Vagina (tissue), 2 donors: ENCODE data around the gene ITM2A. TPM values are rescaled to one million over a fixed set of nuclear protein-coding genes. Genes with fewer than 3 reads are reported as not detected.

Experiments used
- DNase-seq, 2 donors: peaks; one replicate each; pipeline ENCODE4 v3.0.0-alpha.2; 2017; ENCODE audit errors: extremely low spot score in 2 of 2
- H3K27ac ChIP-seq: fragments of 200-600 bp; sonication (generic); one replicate; pipeline ENCODE4 v1.5.1; 2019
- H3K27me3 ChIP-seq: fragments of 200-600 bp; sonication (generic); one replicate; pipeline ENCODE4 v1.5.1; 2019
- H3K36me3 ChIP-seq, 2 donors: fragments of 200-600 bp; sonication (generic); one replicate each; pipeline ENCODE4 v1.5.1; 2017 to 2019
- H3K4me1 ChIP-seq: fragments of 200-600 bp; sonication (generic); one replicate; pipeline ENCODE4 v1.5.1; 2019
- H3K4me3 ChIP-seq, 2 donors: fragments of 200-600 bp; sonication (generic); 1 replicate in 1 of 2; 2 replicates in 1 of 2; pipeline ENCODE4 v1.5.1; 2016 to 2019
- H3K9me3 ChIP-seq: fragments of 200-600 bp; sonication (generic); one replicate; pipeline ENCODE4 v1.5.1; 2019
- CTCF ChIP-seq, 3 experiments: fragments of 450-650 bp in 2 of 3; fragments of 200-600 bp in 1 of 3; sonication (generic) in 1 of 3; IDR thresholded peaks; one replicate each; pipeline ENCODE4 v1.5.1; 2017 to 2019; ENCODE audit warnings: antibody characterized with exemption in 3 of 3, mild to moderate bottlenecking in 2 of 3, moderate library complexity in 2 of 3
- POLR2A ChIP-seq, 2 donors: fragments of 450-650 bp; IDR thresholded peaks; one replicate each; pipeline ENCODE4 v1.6.1; 2017; ENCODE audit warnings: antibody characterized with exemption in 2 of 2, mild to moderate bottlenecking in 2 of 2, moderate library complexity in 2 of 2
- POLR2AphosphoS5 ChIP-seq, 2 donors: sonication (generic); formaldehyde crosslinking; IDR thresholded peaks; one replicate each; pipeline ENCODE4 v1.9.0; 2017; ENCODE audit warnings: antibody characterized with exemption in 2 of 2, mild to moderate bottlenecking in 2 of 2, low read depth in 1 of 2; ENCODE audit not compliant: insufficient read depth in 1 of 2
- intact Hi-C: fragments of 100-400 bp; cut with DNase I; formaldehyde crosslinking; loops from one replicate; pipeline ENCODE4 v1.15.1; 2023
- total RNA-seq: library from RNA; depleted of rRNA; stranded (reverse); fragments of >200 nt; gene quantifications from one replicate; pipeline ENCODE4 v1.2.3, GENCODE V29; 2016

The ITM2A gene
- 89.4 TPM for total RNA-seq

- no peaks in the 10 kb centered on the region for H3K9me3 ChIP-seq
- DNase-seq: peak in 1 of 2 donors; percentile 84
- intact Hi-C loops: no loop called here
- no peaks in the 10 kb centered on the region for H3K36me3 ChIP-seq
- H3K27me3 ChIP-seq: no peaks in the 10 kb centered on the region
- no peaks in the 10 kb centered on the region for H3K4me1 ChIP-seq
- H3K4me3 ChIP-seq: peak within 1 kb of the TSS; percentile 32 to 43
- TF ChIP-seq POLR2A (IDR thresholded peaks at IDR 0.05) (no peak), POLR2AphosphoS5 (IDR thresholded peaks at IDR 0.05; ENCODE audit: insufficient read depth in 1 of 2, low read depth in 1 of 2) (peak in 1 of 2 donors; percentile 44)
- peak within 1 kb of the TSS; percentile 50 for H3K27ac ChIP-seq
These were observed at the start of gene ITM2A for GRCh38 chrX:79366873-79367749. Gene ITM2A (minus strand): TSS chrX:79367334. CDS start chrX:79367215, 119 bp downstream.

DNA sequence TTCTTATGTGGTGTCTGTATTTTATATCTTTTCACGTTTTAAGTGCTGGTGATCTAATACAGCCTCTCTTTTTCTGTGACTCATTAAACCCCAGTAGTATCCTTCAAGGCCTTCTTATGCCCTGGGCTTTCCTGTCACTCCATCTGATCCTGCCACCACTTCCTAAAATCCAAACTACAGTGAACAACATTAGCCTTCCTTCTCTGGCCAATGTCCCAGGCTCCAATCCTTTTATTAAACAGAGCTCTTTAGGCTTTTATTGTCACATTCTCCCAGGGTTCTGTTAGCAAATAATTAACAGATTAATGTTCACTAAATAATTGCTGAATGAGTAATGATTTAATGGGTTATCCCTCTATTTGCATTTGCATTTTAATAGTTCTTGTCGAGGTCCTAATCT lies 47.9 kb upstream of the ITM2A start:
- Histone ChIP-seq H3K36me3 (no peaks in the 10 kb centered on the region), H3K4me3 (no peak overlapping the region), H3K4me1 (no peaks in the 10 kb centered on the region), H3K27ac (no peak overlapping the region), H3K27me3 (no peaks in the 10 kb centered on the region), H3K9me3 (no peaks in the 10 kb centered on the region)
- intact Hi-C loops: no loop called here
- TF ChIP-seq CTCF (IDR thresholded peaks at IDR 0.05) (no peak), POLR2A (IDR thresholded peaks at IDR 0.05) (no peak), POLR2AphosphoS5 (IDR thresholded peaks at IDR 0.05; ENCODE audit: insufficient read depth in 1 of 2, low read depth in 1 of 2) (no peak)
- no peak for DNase-seq

DNA sequence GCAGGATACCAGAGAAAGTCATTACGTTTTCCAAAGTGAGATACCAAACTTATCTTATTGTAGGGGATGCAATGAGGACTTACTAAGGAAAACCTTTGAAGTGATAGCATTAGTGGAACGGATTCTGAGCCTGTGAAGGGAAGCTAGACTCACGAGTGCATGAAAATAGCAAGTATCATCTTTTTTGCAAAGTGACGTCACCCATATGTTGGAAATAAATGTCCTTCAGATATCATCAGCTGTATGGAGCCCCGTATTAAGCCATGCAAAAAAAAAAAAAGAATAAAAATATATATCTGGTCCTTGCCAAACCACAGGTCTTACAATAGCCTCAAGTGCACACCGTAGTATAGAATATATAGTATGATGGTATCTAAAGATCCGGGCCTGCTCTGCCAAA lies 46.8 kb upstream of the ITM2A start:
- Histone ChIP-seq H3K36me3 (no peaks in the 10 kb centered on the region), H3K27ac (no peak overlapping the region), H3K4me1 (no peaks in the 10 kb centered on the region), H3K27me3 (no peaks in the 10 kb centered on the region), H3K4me3 (no peak overlapping the region), H3K9me3 (no peaks in the 10 kb centered on the region)
- TF ChIP-seq POLR2A (IDR thresholded peaks at IDR 0.05) (no peak), POLR2AphosphoS5 (IDR thresholded peaks at IDR 0.05; ENCODE audit: insufficient read depth in 1 of 2, low read depth in 1 of 2) (no peak), CTCF (IDR thresholded peaks at IDR 0.05) (no peak)
- intact Hi-C loops: no loop called here
- DNase-seq: no peak

- DNase-seq: no peak
- no peak overlapping the region for H3K4me3 ChIP-seq
These were observed 45.8 kb upstream of the ITM2A start for GRCh38 chrX:79412972-79413371.

GRCh38 chrX:79412166-79412565 lies 45.0 kb upstream of the ITM2A start:
- Histone ChIP-seq H3K27ac (no peak overlapping the region), H3K4me3 (no peak overlapping the region), H3K36me3 (no peaks in the 10 kb centered on the region), H3K9me3 (no peaks in the 10 kb centered on the region), H3K27me3 (no peaks in the 10 kb centered on the region), H3K4me1 (no peaks in the 10 kb centered on the region)
- DNase-seq: no peak
- TF ChIP-seq POLR2AphosphoS5 (IDR thresholded peaks at IDR 0.05; ENCODE audit: insufficient read depth in 1 of 2, low read depth in 1 of 2): no peak
- no peak for TF ChIP-seq CTCF (IDR thresholded peaks at IDR 0.05)
- no peak for TF ChIP-seq POLR2A (IDR thresholded peaks at IDR 0.05)
- intact Hi-C loops: no loop called here

More at GRCh38 chrX:79412972-79413371, 45.8 kb upstream of the ITM2A start:
- TF ChIP-seq CTCF (IDR thresholded peaks at IDR 0.05) (peak in 1 of 3 experiments; percentile 32), POLR2A (IDR thresholded peaks at IDR 0.05) (no peak), POLR2AphosphoS5 (IDR thresholded peaks at IDR 0.05; ENCODE audit: insufficient read depth in 1 of 2, low read depth in 1 of 2) (no peak)
- Histone ChIP-seq H3K4me1 (no peaks in the 10 kb centered on the region), H3K27me3 (no peaks in the 10 kb centered on the region), H3K36me3 (no peaks in the 10 kb centered on the region), H3K9me3 (no peaks in the 10 kb centered on the region), H3K27ac (no peak overlapping the region)
- intact Hi-C loops: no loop called here
